GM12874 (cell line): ENCODE measurements around the gene MYRIP.

Experiments used
- CTCF ChIP-seq: IDR thresholded peaks from 2 replicates; pipeline ENCODE4 v1.5.1; 2011; ENCODE audit warnings: low read depth, mild to moderate bottlenecking, control low read depth, low read length, moderate library complexity; ENCODE audit not compliant: insufficient read depth

The MYRIP gene

GRCh38 chr3:39848365-39848764 is 39.0 kb downstream of the MYRIP start:
- TF ChIP-seq CTCF: no peak

- no peak for TF ChIP-seq CTCF
These were observed 40.7 kb downstream of the MYRIP start for GRCh38 chr3:39849992-39850715.

GRCh38 chr3:39850716-39851032 is 41.3 kb downstream of the MYRIP start:
- TF ChIP-seq CTCF: no peak

GRCh38 chr3:39855517-39855916 is 46.1 kb downstream of the MYRIP start:
- no peak for TF ChIP-seq CTCF

GRCh38 chr3:39869890-39870289 is 60.5 kb downstream of the MYRIP start:
- TF ChIP-seq CTCF: no peak

GRCh38 chr3:39870706-39871105 is 61.3 kb downstream of the MYRIP start:
- TF ChIP-seq CTCF: no peak

- no peak for TF ChIP-seq CTCF
These were observed 70.2 kb downstream of the MYRIP start for GRCh38 chr3:39879581-39879980.
